Glutamatergic neuron (in vitro differentiated cells): ENCODE measurements around the gene IL1B. TPM values are rescaled to one million over a fixed set of nuclear protein-coding genes. Genes with fewer than 3 reads are reported as not detected.

Experiments used
- DNase-seq: peaks from one replicate; pipeline ENCODE4 v3.0.0; 2022
- H3K27ac Mint-ChIP-seq: one replicate; pipeline ENCODE4 v1.8.0; 2020; ENCODE audit warnings: mild to moderate bottlenecking, mixed read lengths, inconsistent platforms; ENCODE audit not compliant: unreplicated experiment
- H3K27me3 Mint-ChIP-seq: one replicate; pipeline ENCODE4 v1.8.0; 2020; ENCODE audit warnings: mild to moderate bottlenecking, moderate library complexity, mixed read lengths, inconsistent platforms; ENCODE audit not compliant: unreplicated experiment
- H3K36me3 Mint-ChIP-seq: one replicate; pipeline ENCODE4 v1.8.0; 2020; ENCODE audit warnings: mild to moderate bottlenecking, mixed read lengths, inconsistent platforms; ENCODE audit not compliant: unreplicated experiment
- H3K4me1 Mint-ChIP-seq: one replicate; pipeline ENCODE4 v1.8.0; 2020; ENCODE audit warnings: mild to moderate bottlenecking, low read depth, mixed read lengths, inconsistent platforms; ENCODE audit not compliant: unreplicated experiment
- H3K4me3 Mint-ChIP-seq: one replicate; pipeline ENCODE4 v1.8.0; 2020; ENCODE audit warnings: mild to moderate bottlenecking, mixed read lengths, inconsistent platforms; ENCODE audit not compliant: unreplicated experiment
- H3K9me3 Mint-ChIP-seq: one replicate; pipeline ENCODE4 v1.8.0; 2020; ENCODE audit warnings: mild to moderate bottlenecking, moderate library complexity, mixed read lengths, inconsistent platforms; ENCODE audit not compliant: unreplicated experiment
- total RNA-seq: library from RNA; stranded (reverse); fragmentation: NEBNext Ultra II Directional; extraction: Animal tissue kit (Norgen Biotek cat#: 25700); gene quantifications from one replicate; pipeline ENCODE4 v1.2.1, GENCODE V29; 2021; ENCODE audit not compliant: unreplicated experiment
- TF ChIP-seq, protein P1 (sequence below): fragments of 200-600 bp; sonication (generic); IDR thresholded peaks from one replicate; pipeline ENCODE4 v1.5.0; 2021; ENCODE audit not compliant: partially characterized antibody, unreplicated experiment

Gene IL1B
- total RNA-seq, 1 donor from 2014 or later: not detected

GRCh38 chr2:112807233-112807807 lies 29.3 kb downstream of the IL1B start:
- H3K4me1 Mint-ChIP-seq: no peaks in the 10 kb centered on the region
- no peak overlapping the region for H3K4me3 Mint-ChIP-seq
- DNase-seq: no peak
- TF ChIP-seq, protein P1, sequence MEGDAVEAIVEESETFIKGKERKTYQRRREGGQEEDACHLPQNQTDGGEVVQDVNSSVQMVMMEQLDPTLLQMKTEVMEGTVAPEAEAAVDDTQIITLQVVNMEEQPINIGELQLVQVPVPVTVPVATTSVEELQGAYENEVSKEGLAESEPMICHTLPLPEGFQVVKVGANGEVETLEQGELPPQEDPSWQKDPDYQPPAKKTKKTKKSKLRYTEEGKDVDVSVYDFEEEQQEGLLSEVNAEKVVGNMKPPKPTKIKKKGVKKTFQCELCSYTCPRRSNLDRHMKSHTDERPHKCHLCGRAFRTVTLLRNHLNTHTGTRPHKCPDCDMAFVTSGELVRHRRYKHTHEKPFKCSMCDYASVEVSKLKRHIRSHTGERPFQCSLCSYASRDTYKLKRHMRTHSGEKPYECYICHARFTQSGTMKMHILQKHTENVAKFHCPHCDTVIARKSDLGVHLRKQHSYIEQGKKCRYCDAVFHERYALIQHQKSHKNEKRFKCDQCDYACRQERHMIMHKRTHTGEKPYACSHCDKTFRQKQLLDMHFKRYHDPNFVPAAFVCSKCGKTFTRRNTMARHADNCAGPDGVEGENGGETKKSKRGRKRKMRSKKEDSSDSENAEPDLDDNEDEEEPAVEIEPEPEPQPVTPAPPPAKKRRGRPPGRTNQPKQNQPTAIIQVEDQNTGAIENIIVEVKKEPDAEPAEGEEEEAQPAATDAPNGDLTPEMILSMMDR: peak; percentile 52
- H3K9me3 Mint-ChIP-seq: no peaks in the 10 kb centered on the region
- H3K27ac Mint-ChIP-seq: no peak overlapping the region
- no peaks in the 10 kb centered on the region for H3K36me3 Mint-ChIP-seq
- H3K27me3 Mint-ChIP-seq: peaks cover 2% of the 10 kb centered on the region

DNA sequence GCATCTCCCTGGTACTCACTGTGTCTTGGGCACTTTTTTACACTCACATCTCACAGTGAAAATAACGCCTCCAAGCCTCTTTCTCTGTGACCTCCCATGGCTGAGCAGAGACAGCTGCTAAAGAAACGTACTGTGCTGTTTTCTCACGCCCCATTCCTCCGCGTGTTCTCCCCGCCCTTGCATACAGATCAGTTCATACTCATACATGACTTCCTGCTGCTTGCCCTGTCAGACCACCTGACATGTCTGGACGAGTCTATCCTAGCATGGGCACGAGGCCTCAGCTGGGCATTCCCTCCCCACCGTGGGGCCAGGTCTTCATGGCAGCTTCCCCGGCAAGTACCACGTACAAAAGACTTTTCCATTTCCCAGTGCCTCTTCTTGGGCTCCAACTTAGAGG lies 31.0 kb downstream of the IL1B start:
- Mint-ChIP-seq H3K4me1 (no peaks in the 10 kb centered on the region), H3K4me3 (no peak overlapping the region), H3K9me3 (peaks cover 2% of the 10 kb centered on the region), H3K27ac (no peak overlapping the region), H3K36me3 (no peaks in the 10 kb centered on the region), H3K27me3 (peaks cover 3% of the 10 kb centered on the region)
- no peak for DNase-seq
- TF ChIP-seq, protein P1: no peak

DNA sequence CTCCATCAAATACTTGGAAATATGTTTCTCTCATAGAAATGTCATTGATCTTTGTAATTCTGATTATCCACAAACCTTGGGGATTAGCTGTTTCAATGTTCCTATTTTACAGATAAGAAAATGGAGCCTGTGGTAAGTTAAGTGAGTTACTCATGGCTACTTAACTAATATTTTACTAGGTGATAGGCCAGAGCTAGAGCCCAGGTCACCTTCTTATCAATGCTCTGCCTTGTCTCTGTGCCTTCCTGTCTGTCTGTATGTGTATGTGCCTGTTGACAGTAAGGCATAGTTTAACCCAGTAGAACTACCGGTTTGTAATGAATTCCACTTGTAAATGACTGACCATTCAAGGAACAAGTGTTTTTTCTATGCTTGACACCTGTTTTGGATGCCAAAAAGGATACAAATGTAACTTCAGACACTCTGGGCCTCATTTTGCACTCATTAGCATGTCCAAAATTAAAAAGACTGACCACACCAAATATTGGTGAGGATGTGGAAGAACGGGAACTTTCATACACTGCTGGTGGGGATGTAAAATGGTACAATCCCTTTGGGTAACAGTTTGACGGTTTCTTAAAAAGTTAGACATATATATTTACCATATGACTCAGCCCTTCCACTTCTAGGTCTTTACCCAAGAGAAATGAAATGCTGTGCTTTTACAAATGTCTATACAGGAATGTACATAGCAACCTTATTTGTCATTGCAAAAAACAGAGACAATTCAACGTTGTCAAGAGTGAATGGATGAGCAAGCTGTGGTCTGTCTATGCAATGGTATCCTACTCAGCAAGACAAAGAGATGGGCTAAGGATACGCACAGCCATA lies 32.7 kb downstream of the IL1B start:
- Mint-ChIP-seq H3K4me3 (no peak overlapping the region), H3K36me3 (no peaks in the 10 kb centered on the region), H3K27ac (no peak overlapping the region), H3K9me3 (peaks cover 2% of the 10 kb centered on the region), H3K27me3 (peaks cover 5% of the 10 kb centered on the region), H3K4me1 (no peaks in the 10 kb centered on the region)
- TF ChIP-seq, protein P1: no peak
- DNase-seq: no peak

GRCh38 chr2:112800881-112801583 lies 35.5 kb downstream of the IL1B start:
- DNase-seq: no peak
- H3K4me3 Mint-ChIP-seq: no peak overlapping the region
- no peaks in the 10 kb centered on the region for H3K4me1 Mint-ChIP-seq
- H3K27me3 Mint-ChIP-seq: peaks cover 5% of the 10 kb centered on the region
- TF ChIP-seq, protein P1: no peak
- H3K36me3 Mint-ChIP-seq: peaks cover 10% of the 10 kb centered on the region
- H3K27ac Mint-ChIP-seq: no peak overlapping the region
- peaks cover 6% of the 10 kb centered on the region for H3K9me3 Mint-ChIP-seq
